ENCODE results near the gene FTO. TPM values are rescaled to one million over a fixed set of nuclear protein-coding genes. Genes with fewer than 3 reads are reported as not detected.

FTO gene
- total RNA-seq, 4 donors from 2014 or later = 98.1 to 127 (median 109) TPM

GRCh38 chr16:54125751-54126655 lies 422.0 kb downstream of the FTO start:
- H3K27me3 ChIP-seq = no peaks in the 10 kb centered on the region
- WGBS, 2 donors = 75 to 76% methylated on average over 6 of the region's 6 CpGs
- DNase-seq (ENCODE audit: low spot score in 2 of 2) = no peak
- H3K36me3 ChIP-seq = peaks cover 0 to 17% (median 0%) of the 10 kb centered on the region in 3 donors
- TF ChIP-seq CTCF (IDR thresholded peaks at IDR 0.05) (no peak), POLR2A (IDR thresholded peaks at IDR 0.05) (no peak), EP300 (IDR thresholded peaks at IDR 0.05) (no peak)
- no peak overlapping the region for H3K27ac ChIP-seq
- H3K9me3 ChIP-seq = peaks cover 0 to 5% (median 0%) of the 10 kb centered on the region in 4 donors
- H3K4me1 ChIP-seq = no peaks in the 10 kb centered on the region
- no peak overlapping the region for H3K4me3 ChIP-seq

- Histone ChIP-seq H3K27me3 (no peaks in the 10 kb centered on the region), H3K4me3 (no peak overlapping the region), H3K27ac (no peak overlapping the region), H3K4me1 (no peaks in the 10 kb centered on the region), H3K36me3 (peaks cover 0 to 8% (median 0%) of the 10 kb centered on the region in 3 donors), H3K9me3 (peaks cover 0 to 5% (median 0%) of the 10 kb centered on the region in 4 donors)
- no peak for TF ChIP-seq EP300 (IDR thresholded peaks at IDR 0.05)
- no peak for TF ChIP-seq CTCF (IDR thresholded peaks at IDR 0.05)
- TF ChIP-seq POLR2A (IDR thresholded peaks at IDR 0.05) = no peak
- WGBS, 2 donors = 61 to 73% methylated on average over 4 of the region's 4 CpGs
- no peak for DNase-seq (ENCODE audit: low spot score in 2 of 2)
Measured at GRCh38 chr16:54126907-54127306, 423.0 kb downstream of the FTO start.

- no peaks in the 10 kb centered on the region for H3K4me1 ChIP-seq
- H3K4me3 ChIP-seq = no peak overlapping the region
- DNase-seq (ENCODE audit: low spot score in 2 of 2) = no peak
- no peak for TF ChIP-seq CTCF (IDR thresholded peaks at IDR 0.05)
- TF ChIP-seq EP300 (IDR thresholded peaks at IDR 0.05) = no peak
- TF ChIP-seq POLR2A (IDR thresholded peaks at IDR 0.05) = no peak
- H3K27me3 ChIP-seq = no peaks in the 10 kb centered on the region
- no peak overlapping the region for H3K27ac ChIP-seq
- 51 to 52% methylated on average over 5 of the region's 5 CpGs for WGBS, 2 donors
- peaks cover 0 to 5% (median 0%) of the 10 kb centered on the region in 4 donors for H3K9me3 ChIP-seq
- no peaks in the 10 kb centered on the region for H3K36me3 ChIP-seq
Measured at GRCh38 chr16:54128629-54129234, 424.8 kb downstream of the FTO start.

GRCh38 chr16:54129810-54130209 lies 425.9 kb downstream of the FTO start:
- DNase-seq (ENCODE audit: low spot score in 2 of 2) = no peak
- no peaks in the 10 kb centered on the region for H3K4me1 ChIP-seq
- peaks cover 0 to 5% (median 0%) of the 10 kb centered on the region in 4 donors for H3K9me3 ChIP-seq
- TF ChIP-seq CTCF (IDR thresholded peaks at IDR 0.05) (no peak), POLR2A (IDR thresholded peaks at IDR 0.05) (no peak), EP300 (IDR thresholded peaks at IDR 0.05) (no peak)
- no peak overlapping the region for H3K27ac ChIP-seq
- no peaks in the 10 kb centered on the region for H3K27me3 ChIP-seq
- no peaks in the 10 kb centered on the region for H3K36me3 ChIP-seq
- no peak overlapping the region for H3K4me3 ChIP-seq

Measured in tibial nerve (tissue), 4 donors.